ENCODE data around the gene PFKFB2.

PFKFB2 gene

DNA sequence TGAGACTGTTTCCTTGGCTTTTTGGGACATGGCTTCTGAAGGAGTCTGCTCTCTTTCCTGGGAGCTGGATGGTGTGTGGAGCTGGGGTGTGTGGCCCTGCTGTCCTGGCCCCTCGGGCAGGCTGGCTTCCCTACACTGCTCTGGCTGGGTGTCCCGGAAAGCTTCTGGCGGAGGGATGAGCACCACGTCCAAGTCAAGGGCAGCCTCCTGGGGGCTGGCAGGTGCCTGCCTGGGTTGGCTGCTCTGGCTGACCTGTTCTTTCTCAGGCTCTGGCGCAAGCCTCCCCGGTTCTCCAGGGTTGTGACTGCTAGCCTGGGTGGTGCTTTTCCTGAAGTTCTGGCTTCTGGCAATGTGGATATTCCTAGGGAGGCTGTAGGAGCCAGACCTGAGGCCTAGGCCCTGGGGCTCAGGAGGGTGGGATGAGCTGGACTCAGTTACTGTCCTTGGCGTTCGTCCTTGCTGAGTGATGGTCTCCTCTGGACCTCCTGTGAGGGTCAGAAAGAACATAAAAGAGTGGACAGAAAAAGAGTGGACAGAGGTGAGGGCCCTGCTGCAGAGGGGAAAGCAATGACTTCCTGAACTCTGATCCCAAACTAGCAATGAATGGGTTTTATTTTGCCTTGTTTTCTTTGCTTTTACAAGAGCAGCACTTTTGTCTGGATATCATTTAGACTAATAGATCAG is 29.9 kb upstream of the PFKFB2 start:
- Histone ChIP-seq H3K9me3 (replicated peaks in 1 of 2; ENCODE audit: control insufficient read depth in 2 of 2, insufficient read depth in 1 of 2, low read depth in 1 of 2, low read length in 2 of 2) (no peaks in the 10 kb centered on the region), H3K36me3 (replicated peaks in 1 of 2; ENCODE audit: control insufficient read depth in 2 of 2, insufficient read depth in 2 of 2, low read length in 2 of 2) (no peaks in the 10 kb centered on the region), H4K8ac (ENCODE audit: low read depth, low read length) (no peak overlapping the region), H3K27me3 (ENCODE audit: control insufficient read depth in 3 of 3, insufficient read depth in 3 of 3, low read depth in 1 of 3, low read length in 3 of 3) (peaks cover 0 to 45% (median 0%) of the 10 kb centered on the region in 3 experiments), H3K4me1 (ENCODE audit: control insufficient read depth in 2 of 2, insufficient read depth in 1 of 2, low read depth in 1 of 2, low read length in 2 of 2) (peaks cover 8 to 9% of the 10 kb centered on the region in 2 donors), H2BK15ac (ENCODE audit: low read length) (no peak overlapping the region), H3K27ac (replicated peaks; ENCODE audit: low read length) (no peak overlapping the region), H2AK5ac (ENCODE audit: low read depth, low read length) (no peak overlapping the region), H3K14ac (ENCODE audit: low read length) (no peak overlapping the region), H2AFZ (ENCODE audit: low read length) (no peak overlapping the region), H3K4me3 (ENCODE audit: low read length in 2 of 2) (no peak overlapping the region), H2BK120ac (ENCODE audit: low read depth, low read length) (no peak overlapping the region), H3K9ac (ENCODE audit: low read depth, low read length, poor library complexity) (no peak overlapping the region), H3K18ac (ENCODE audit: low read length) (no peak overlapping the region), H3K23ac (ENCODE audit: low read depth, low read length, poor library complexity) (no peak overlapping the region), H2BK5ac (ENCODE audit: low read length) (no peak overlapping the region), H3K4ac (ENCODE audit: low read length) (no peak overlapping the region), H3K79me1 (ENCODE audit: low read depth, low read length) (no peaks in the 10 kb centered on the region), H3K4me2 (ENCODE audit: insufficient read depth, low read length, poor library complexity, severe bottlenecking) (no peak overlapping the region), H2BK12ac (ENCODE audit: low read length) (no peak overlapping the region), H4K91ac (ENCODE audit: low read depth, low read length, poor library complexity) (no peak overlapping the region)
- WGBS, 2 donors (ENCODE audit: extremely low coverage in 2 of 2, insufficient read length in 2 of 2, insufficient replicate concordance in 1 of 2), result no CpG with 5 or more reads among the region's 8 CpGs
- DNase-seq (ENCODE audit: low spot score), result no peak

DNA sequence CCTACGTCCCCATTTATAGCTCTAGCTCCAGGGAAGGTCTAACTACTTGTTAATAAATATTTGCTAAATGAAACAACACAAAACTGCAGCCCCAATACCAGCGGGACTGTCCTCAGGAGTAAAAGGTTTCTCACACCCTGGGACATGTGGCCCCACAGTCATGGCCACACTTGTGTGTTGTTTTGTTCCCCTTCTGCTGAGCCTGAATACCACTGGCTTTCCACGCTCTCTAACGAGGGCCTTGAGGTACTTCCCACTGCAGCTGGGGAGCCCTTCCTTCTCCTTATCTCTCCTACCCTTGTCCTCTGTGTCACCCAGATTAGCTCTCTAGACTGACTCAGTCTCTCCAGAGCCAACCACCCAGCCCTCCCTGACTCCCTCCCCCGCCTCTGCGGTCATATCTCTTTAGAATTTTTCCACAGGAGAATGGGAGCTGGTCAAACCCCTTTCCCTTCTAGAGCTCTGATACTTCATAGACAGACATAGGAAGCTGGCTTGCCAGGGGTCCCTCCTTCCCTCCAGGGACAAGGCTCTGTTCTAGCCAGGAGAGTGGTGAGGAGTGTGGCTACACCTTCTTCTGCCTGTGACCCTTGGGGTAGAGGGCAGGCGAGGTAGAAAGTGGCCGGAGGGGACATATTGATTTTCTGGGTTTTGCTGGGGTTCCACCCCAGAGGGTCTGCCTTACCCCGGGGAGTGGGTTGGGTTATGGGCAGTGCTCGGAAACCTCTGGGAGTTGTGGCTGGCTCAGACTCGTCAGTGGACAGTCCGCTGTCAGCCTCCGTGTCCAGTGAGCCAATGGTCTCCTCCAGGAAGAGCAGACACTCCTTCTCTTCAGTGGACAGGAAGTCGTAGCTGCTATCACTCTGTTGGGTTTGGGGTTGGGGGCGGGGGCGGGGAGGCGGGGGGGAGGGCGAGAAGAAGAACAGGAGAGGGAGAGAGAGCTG is 28.6 kb upstream of the PFKFB2 start:
- Histone ChIP-seq H3K36me3 (replicated peaks in 1 of 2; ENCODE audit: control insufficient read depth in 2 of 2, insufficient read depth in 2 of 2, low read length in 2 of 2) (no peaks in the 10 kb centered on the region), H3K14ac (ENCODE audit: low read length) (no peak overlapping the region), H2BK120ac (ENCODE audit: low read depth, low read length) (no peak overlapping the region), H3K23ac (ENCODE audit: low read depth, low read length, poor library complexity) (peak overlapping the region; percentile 66), H2BK15ac (ENCODE audit: low read length) (no peak overlapping the region), H3K18ac (ENCODE audit: low read length) (peak overlapping the region; percentile 15), H3K9me3 (replicated peaks in 1 of 2; ENCODE audit: control insufficient read depth in 2 of 2, insufficient read depth in 1 of 2, low read depth in 1 of 2, low read length in 2 of 2) (no peaks in the 10 kb centered on the region), H2AFZ (ENCODE audit: low read length) (peak overlapping the region; percentile 93), H3K79me1 (ENCODE audit: low read depth, low read length) (no peaks in the 10 kb centered on the region), H3K27me3 (ENCODE audit: control insufficient read depth in 3 of 3, insufficient read depth in 3 of 3, low read depth in 1 of 3, low read length in 3 of 3) (peaks cover 0 to 43% (median 0%) of the 10 kb centered on the region in 3 experiments), H3K4me2 (ENCODE audit: insufficient read depth, low read length, poor library complexity, severe bottlenecking) (no peak overlapping the region), H2BK12ac (ENCODE audit: low read length) (no peak overlapping the region), H4K8ac (ENCODE audit: low read depth, low read length) (no peak overlapping the region), H3K4me3 (ENCODE audit: low read length in 2 of 2) (no peak overlapping the region), H3K4ac (ENCODE audit: low read length) (no peak overlapping the region), H2AK5ac (ENCODE audit: low read depth, low read length) (no peak overlapping the region), H3K27ac (replicated peaks; ENCODE audit: low read length) (no peak overlapping the region), H4K91ac (ENCODE audit: low read depth, low read length, poor library complexity) (no peak overlapping the region), H3K9ac (ENCODE audit: low read depth, low read length, poor library complexity) (no peak overlapping the region), H3K4me1 (ENCODE audit: control insufficient read depth in 2 of 2, insufficient read depth in 1 of 2, low read depth in 1 of 2, low read length in 2 of 2) (peaks cover 8 to 9% of the 10 kb centered on the region in 2 donors), H2BK5ac (ENCODE audit: low read length) (no peak overlapping the region)
- no CpG with 5 or more reads among the region's 18 CpGs for WGBS, 2 donors (ENCODE audit: extremely low coverage in 2 of 2, insufficient read length in 2 of 2, insufficient replicate concordance in 1 of 2)
- no peak for DNase-seq (ENCODE audit: low spot score)

DNA sequence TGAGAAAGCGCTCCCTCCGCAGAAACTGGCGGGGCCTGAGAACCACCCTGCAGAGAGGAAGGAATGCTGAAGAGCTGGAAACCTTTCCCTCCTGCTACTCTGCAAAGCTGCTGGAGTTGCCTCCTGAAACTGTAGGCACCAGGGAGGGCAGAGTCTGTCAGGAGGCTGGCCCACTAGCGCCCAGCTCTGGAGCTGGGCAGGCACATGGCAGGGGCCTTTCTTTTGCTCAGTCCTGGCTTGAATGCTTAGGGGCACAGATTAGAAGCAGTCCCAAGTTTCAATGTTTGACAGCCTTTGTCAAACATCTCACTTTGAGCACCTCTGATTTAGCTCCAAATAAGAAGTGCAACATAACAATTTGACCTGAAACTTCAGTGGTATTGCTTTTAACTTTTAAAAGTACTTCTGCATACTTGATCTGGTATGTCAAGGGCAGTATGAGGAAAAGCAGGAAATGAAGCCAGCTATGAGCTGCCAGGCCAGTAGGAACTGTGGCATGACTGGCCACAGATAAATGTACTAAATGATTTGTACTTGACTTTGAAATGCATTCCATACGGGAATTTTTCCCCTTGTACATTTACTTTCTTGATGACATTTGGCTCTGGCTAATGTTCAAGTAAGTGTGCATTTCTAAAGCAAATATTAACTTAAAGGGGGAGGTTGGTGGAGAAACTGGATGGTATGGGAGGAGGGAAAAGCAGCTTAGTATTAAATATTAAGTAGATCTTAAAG is 27.8 kb upstream of the PFKFB2 start:
- Histone ChIP-seq H3K9ac (ENCODE audit: low read depth, low read length, poor library complexity) (no peak overlapping the region), H3K18ac (ENCODE audit: low read length) (no peak overlapping the region), H4K8ac (ENCODE audit: low read depth, low read length) (no peak overlapping the region), H3K36me3 (replicated peaks in 1 of 2; ENCODE audit: control insufficient read depth in 2 of 2, insufficient read depth in 2 of 2, low read length in 2 of 2) (no peaks in the 10 kb centered on the region), H3K27me3 (ENCODE audit: control insufficient read depth in 3 of 3, insufficient read depth in 3 of 3, low read depth in 1 of 3, low read length in 3 of 3) (peaks cover 0 to 49% (median 0%) of the 10 kb centered on the region in 3 experiments), H4K91ac (ENCODE audit: low read depth, low read length, poor library complexity) (no peak overlapping the region), H2BK12ac (ENCODE audit: low read length) (no peak overlapping the region), H3K23ac (ENCODE audit: low read depth, low read length, poor library complexity) (no peak overlapping the region), H3K4ac (ENCODE audit: low read length) (no peak overlapping the region), H3K4me3 (ENCODE audit: low read length in 2 of 2) (no peak overlapping the region), H2BK120ac (ENCODE audit: low read depth, low read length) (no peak overlapping the region), H3K14ac (ENCODE audit: low read length) (no peak overlapping the region), H2BK5ac (ENCODE audit: low read length) (no peak overlapping the region), H2AFZ (ENCODE audit: low read length) (peak overlapping the region; percentile 93), H2BK15ac (ENCODE audit: low read length) (no peak overlapping the region), H2AK5ac (ENCODE audit: low read depth, low read length) (no peak overlapping the region), H3K27ac (replicated peaks; ENCODE audit: low read length) (no peak overlapping the region), H3K4me1 (ENCODE audit: control insufficient read depth in 2 of 2, insufficient read depth in 1 of 2, low read depth in 1 of 2, low read length in 2 of 2) (peaks cover 8 to 9% of the 10 kb centered on the region in 2 donors), H3K79me1 (ENCODE audit: low read depth, low read length) (no peaks in the 10 kb centered on the region), H3K4me2 (ENCODE audit: insufficient read depth, low read length, poor library complexity, severe bottlenecking) (no peak overlapping the region), H3K9me3 (replicated peaks in 1 of 2; ENCODE audit: control insufficient read depth in 2 of 2, insufficient read depth in 1 of 2, low read depth in 1 of 2, low read length in 2 of 2) (no peaks in the 10 kb centered on the region)
- WGBS, 2 donors (ENCODE audit: extremely low coverage in 2 of 2, insufficient read length in 2 of 2, insufficient replicate concordance in 1 of 2), result no CpG with 5 or more reads among the region's 5 CpGs
- DNase-seq (ENCODE audit: low spot score), result no peak

Measured in neuronal stem cell (in vitro differentiated cells).